Subcutaneous adipose tissue (tissue), 4 donors: Measurements from ENCODE around the gene CNN2. TPM values are rescaled to one million over a fixed set of nuclear protein-coding genes. Genes with fewer than 3 reads are reported as not detected.

Experiments
- total RNA-seq, 4 donors: library from RNA; depleted of rRNA; stranded (reverse); fragments of >200 nt; gene quantifications; one replicate each; pipeline ENCODE4 v1.1.0, GENCODE V29; 2016
- TF ChIP-seq, protein P1 (sequence below): fragments of 450-650 bp; IDR thresholded peaks from one replicate; pipeline ENCODE4 v1.5.1; 2016; ENCODE audit warnings: low read depth, mild to moderate bottlenecking, control low read depth, antibody characterized with exemption, moderate library complexity

CNN2 gene
- total RNA-seq, 4 donors from 2014 or later = 32.1 to 86.8 (median 52.2) TPM

DNA sequence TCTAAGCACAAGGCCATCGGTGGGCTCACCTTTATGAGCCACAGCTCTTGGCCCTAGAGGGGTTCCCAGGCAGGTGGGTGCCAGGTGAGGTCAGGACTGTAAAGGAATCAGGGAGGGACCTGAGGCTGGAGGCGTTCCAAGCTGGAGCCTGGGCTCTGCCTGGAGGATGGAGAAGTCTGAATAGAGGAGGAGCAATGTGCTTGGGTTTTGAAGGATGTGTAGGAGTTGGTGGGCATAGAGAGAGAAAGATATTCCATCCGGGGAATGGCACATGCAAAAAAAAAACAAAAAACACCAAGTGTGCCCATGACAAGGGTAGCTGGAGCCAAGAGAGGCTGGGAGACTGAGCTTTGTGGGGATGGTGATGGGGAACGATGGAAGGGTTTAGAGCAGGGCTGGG, 23.8 kb upstream of the CNN2 start:
- TF ChIP-seq, protein P1, sequence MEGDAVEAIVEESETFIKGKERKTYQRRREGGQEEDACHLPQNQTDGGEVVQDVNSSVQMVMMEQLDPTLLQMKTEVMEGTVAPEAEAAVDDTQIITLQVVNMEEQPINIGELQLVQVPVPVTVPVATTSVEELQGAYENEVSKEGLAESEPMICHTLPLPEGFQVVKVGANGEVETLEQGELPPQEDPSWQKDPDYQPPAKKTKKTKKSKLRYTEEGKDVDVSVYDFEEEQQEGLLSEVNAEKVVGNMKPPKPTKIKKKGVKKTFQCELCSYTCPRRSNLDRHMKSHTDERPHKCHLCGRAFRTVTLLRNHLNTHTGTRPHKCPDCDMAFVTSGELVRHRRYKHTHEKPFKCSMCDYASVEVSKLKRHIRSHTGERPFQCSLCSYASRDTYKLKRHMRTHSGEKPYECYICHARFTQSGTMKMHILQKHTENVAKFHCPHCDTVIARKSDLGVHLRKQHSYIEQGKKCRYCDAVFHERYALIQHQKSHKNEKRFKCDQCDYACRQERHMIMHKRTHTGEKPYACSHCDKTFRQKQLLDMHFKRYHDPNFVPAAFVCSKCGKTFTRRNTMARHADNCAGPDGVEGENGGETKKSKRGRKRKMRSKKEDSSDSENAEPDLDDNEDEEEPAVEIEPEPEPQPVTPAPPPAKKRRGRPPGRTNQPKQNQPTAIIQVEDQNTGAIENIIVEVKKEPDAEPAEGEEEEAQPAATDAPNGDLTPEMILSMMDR = no peak

DNA sequence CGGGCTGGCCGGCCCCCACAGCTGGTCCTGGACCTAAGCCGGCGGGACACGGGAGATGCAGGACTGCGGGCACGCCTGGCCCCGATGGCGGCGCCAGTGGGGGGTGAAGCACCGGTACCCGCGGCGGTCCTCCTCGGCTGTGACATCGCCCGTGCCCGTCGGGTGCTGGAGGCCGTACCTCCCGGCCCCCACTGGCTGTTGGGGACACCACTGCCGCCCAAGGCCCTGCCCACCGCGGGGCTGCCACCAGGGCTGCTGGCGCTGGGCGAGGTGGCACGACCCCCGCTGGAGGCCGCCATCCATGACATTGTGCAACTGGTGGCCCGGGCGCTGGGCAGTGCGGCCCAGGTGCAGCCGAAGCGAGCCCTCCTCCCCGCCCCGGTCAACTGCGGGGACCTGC, 23.1 kb upstream of the CNN2 start:
- TF ChIP-seq, protein P1 = no peak

DNA sequence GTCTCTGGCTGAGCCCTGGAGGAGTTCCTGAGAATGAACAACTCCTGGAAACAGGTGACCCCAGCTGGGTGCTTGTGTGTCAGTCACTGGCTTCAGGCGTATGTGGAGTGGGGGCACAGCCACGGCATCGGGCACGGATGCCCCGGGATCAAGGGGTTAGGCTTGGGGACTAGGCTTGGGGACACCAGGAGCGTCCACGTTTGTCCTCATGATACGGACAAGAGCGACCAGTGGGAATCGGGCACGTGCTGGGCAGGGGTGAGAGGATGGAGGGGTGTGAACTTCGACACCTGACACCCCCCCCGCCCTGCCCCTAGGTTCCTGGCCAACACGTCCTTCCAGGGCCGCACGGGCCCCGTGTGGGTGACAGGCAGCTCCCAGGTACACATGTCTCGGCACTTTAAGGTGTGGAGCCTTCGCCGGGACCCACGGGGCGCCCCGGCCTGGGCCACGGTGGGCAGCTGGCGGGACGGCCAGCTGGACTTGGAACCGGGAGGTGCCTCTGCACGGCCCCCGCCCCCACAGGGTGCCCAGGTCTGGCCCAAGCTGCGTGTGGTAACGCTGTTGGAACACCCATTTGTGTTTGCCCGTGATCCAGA, 22.1 kb upstream of the CNN2 start:
- TF ChIP-seq, protein P1 = no peak

DNA sequence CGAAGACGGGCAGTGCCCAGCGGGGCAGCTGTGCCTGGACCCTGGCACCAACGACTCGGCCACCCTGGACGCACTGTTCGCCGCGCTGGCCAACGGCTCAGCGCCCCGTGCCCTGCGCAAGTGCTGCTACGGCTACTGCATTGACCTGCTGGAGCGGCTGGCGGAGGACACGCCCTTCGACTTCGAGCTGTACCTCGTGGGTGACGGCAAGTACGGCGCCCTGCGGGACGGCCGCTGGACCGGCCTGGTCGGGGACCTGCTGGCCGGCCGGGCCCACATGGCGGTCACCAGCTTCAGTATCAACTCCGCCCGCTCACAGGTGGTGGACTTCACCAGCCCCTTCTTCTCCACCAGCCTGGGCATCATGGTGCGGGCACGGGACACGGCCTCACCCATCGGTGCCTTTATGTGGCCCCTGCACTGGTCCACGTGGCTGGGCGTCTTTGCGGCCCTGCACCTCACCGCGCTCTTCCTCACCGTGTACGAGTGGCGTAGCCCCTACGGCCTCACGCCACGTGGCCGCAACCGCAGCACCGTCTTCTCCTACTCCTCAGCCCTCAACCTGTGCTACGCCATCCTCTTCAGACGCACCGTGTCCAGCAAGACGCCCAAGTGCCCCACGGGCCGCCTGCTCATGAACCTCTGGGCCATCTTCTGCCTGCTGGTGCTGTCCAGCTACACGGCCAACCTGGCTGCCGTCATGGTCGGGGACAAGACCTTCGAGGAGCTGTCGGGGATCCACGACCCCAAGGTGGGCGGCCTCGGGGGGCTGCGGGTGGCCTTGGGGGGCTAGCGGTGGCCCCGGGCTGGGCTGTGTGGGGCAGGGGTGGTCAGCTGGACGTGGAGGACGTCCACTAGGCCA, 21.4 kb upstream of the CNN2 start:
- TF ChIP-seq, protein P1 = no peak

DNA sequence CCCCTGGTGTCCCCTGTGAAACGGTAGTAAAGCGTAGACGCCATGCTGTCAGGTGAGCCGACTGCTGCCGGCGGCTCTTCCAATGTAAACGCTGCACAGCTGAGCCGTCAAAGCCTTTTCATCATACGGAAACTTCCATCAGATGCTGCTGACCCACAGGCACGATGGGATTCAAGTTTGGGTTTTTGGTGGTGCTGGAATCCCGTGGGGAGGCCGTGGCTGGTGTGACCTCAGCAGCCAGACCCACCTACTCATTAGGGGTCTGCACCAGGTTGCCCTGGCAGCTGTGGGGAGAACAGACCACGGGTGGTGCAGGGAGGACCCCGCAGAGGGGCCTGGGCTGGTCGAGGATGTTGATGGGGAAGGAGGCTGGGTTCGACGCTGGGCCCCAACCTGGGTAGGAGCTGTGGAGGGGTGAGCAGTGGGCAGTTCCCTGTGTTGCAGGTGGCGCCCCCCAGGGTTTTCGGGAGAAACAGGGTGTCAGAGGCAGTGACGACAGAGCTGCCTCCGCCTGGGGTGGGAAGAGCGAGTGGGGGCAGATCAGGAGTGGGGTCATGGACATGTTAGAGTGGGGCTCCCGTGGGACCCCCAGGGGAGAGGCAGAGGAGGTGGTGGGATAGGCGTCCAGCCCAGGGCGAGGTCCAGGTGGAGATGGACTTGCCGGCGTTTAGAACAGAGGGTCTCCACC, 19.6 kb upstream of the CNN2 start:
- TF ChIP-seq, protein P1 = no peak

DNA sequence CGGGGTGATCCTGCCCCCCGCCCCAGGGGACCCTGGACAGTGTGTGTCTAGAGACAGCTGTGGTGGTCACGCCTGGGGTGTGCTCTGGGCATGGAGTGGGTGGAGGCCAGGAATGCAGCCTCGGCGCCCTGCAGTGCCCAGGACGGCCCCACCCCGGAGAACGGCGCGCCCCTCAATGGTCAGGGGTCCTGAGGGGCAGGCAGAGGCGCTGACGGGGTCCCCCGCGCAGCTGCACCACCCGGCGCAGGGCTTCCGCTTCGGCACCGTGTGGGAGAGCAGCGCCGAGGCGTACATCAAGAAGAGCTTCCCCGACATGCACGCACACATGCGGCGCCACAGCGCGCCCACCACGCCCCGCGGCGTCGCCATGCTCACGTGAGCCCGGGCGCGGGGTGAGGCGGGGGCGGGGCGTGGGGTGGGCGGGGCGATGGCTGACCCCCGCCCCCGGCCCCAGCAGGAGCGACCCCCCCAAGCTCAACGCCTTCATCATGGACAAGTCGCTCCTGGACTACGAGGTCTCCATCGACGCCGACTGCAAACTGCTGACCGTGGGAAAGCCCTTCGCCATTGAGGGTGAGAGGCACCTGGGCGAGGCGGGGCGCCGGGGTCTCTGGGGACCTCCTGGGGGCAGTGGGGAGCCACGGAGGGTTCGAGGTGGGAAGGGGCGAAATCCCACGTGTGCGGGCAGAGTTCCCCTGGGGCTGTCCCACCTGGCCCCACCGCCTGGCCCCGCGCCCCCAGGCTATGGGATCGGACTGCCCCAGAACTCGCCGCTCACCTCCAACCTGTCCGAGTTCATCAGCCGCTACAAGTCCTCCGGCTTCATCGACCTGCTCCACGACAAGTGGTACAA, 18.8 kb upstream of the CNN2 start:
- TF ChIP-seq, protein P1 = no peak
